DMS53 treated with DMSO at 0.1 percent for 48 hours (cell line): ENCODE data around the gene INMT.

ENCODE experiments used
- DNase-seq: peaks from one replicate; lab custom pipeline; 2025; ENCODE audit not compliant: unreplicated experiment; lab: John Stamatoyannopoulos, UW

INMT gene

DNA sequence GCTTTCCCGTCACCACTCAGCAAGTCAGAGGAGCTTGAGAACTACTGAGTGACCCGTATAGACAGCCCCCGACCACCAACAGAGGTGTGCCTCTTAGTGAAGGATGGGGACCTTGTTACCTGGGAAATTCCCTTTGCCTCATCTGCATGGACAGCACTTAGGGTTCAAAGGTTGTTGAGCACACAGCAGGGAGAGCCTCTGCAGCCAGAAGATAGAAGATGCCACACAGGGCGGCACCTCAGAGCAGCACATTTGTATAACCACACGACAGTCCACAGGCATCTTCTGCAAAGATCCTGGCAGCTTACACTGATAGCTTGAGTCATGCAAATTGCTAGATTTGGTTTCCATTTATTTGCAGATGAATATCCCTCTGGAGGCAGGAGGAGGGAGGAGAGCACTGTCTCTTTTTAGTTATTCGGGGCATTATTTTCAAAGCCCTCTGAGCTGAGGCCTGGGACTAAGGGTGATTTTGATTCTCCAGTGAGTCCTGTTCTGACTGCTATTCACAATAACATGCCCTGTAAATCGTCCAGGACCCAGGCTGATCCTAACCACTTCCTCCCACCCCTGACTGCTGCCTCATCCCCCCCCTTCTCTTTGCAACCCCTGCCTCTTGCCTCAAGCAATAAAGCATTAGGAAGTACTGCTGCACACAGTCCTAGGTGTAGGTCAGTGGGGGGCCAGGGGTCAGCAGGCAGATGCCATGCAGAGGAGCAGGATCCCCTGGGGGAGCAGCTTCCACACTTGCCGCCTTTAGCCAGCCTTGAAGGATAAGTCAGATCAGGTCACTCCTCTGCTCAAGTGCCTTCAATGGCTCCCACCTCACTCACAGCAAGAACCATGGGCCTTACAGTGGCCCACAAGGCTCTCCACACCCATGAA lies 24.6 kb upstream of the INMT start:
- DNase-seq: no peak

DNA sequence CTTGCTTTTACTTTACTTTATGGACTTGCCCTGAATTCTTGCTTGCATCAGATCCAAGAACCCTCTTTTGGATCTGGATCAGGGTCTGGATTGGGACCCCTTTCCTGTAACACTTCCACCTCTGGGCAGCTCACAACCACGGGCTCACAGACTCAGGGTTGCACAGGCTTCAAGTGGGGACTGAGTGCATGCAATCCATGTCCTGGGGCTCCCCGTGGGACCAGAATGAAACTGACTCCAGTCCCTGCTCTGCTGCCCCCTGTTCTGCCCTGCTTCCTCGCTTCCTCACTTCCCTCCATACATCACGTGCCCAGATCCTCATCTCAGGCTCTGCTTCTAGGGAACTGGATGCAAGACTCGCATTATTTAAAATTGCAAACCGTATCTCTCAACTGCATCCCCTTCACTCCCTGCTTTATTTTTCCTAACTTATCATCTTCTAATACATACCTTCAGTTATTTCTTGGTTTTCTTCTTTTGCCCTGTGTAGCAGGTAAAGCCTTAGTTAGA lies 23.3 kb upstream of the INMT start:
- DNase-seq: no peak

- DNase-seq: no peak
These were observed 22.3 kb upstream of the INMT start for GRCh38 chr7:30729642-30730041.

- no peak for DNase-seq
These were observed 21.8 kb upstream of the INMT start for GRCh38 chr7:30730097-30730496.

DNA sequence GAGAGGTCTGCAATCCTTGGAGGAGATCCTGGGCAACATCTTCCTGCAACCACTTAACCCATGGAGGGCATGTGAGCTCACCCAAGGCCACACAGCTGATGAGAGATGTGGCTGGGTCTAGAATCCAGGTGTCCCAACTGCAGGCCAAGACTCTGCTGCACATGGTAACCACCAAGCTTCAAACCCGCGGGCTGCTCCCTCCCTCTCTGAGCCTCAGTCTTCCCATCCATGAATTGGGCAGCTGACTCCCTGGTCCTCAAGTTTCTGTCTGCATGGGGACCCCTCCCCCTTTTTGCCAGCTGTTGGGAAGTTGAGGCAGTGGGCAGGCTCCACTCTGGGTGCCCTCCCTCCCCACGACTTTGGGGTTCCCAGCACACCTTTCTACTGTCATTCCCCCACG lies 20.9 kb upstream of the INMT start:
- DNase-seq: no peak

- no peak for DNase-seq
These were observed 20.4 kb upstream of the INMT start for GRCh38 chr7:30731581-30731980.

DNA sequence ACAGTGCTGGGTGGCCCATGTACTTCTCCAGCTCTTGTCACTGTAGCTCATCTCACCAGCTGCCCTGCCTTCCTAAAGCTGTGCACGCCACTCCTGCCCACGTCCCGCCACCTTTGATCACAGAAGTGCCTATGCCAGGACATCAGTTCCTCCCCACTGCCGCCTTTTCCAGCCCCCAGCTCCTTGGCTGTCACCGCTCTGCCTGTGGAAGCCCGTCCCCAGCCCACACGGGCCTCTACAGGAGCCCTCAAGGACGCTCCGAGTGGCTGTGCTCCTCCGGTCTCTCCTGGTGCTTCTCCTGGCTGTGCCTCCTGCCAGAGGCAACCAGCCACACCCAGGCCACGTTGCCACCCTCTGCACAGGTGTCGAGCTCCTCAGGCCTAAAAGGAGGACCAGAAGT lies 19.3 kb upstream of the INMT start:
- DNase-seq: no peak

DNA sequence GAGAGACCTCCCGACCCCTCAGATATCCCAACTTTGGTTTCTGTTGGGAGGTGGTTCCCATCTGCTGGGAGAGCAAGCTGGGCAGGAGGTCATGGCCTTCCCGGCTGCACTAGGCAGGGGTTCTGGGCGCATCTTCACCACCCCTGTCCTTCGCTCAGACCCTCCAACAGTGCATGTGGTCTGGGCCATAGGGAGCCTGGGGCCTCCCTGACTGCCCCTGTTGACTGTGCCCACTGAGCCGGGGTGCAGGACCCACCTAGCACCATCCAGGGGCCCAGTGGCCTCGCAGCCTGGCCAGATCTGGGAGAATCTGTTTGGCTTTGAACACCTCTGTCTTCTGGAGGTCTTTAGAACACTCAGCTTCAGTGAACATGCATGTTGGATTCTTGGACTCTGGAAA lies 18.7 kb upstream of the INMT start:
- DNase-seq: no peak

DNA sequence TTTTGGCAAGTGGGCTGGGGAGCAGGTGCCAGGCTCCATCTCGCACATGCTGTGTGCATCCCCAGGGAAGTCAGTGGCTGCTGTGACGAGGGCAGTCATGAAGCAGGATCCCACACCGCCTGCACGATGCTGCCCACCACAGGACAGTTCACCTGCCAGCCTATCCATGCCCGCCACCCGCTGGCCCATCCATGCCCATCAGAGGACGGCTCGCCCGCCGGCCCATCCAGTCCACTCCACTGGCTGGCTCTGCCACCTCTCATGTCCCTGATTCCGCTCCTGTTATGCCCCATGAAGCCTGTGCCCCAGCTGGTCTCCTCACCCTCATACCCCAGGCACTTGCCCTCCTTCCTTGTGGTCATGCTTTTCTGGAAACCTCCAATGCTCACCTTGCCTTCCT lies 18.2 kb upstream of the INMT start:
- DNase-seq: no peak

DNA sequence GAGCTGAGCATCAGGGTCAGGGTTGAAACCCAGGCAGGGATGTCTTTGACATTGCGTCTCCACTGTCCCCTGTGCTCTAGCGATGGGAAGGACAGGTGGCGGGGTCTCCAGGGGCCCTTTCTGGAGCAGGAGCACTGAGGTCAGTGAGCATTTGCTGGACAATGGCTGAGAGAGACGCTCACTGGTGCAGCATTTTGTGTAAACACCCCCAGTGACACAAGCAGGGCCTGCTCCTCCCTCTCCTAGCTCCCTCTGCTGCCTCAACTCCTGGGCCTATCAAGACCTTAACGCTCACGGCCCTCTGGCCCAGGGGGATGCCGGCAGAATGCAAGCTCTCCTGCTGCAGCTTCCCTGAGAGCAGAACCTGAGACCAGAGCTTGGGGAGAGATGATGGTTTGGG lies 17.4 kb upstream of the INMT start:
- no peak for DNase-seq

DNA sequence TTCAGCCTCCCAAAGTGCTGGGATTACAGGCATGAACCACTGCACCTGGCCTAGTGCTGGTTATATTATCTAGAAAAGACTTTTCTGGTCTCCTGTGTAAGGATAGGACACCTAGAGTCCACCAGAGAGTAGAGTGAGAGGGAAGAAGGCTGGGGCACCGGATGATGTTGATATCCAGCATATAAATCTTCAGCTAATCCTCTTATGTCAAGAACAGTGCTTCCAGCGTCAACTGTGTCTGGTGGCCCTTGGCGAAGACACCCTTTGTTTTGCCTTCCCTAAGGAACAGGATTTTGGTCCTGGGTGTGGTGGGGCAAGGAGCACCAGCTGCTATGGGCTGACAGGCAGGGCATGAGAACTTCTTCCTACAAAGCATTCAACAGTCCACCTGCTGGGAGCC lies 16.3 kb upstream of the INMT start:
- DNase-seq: no peak

DNA sequence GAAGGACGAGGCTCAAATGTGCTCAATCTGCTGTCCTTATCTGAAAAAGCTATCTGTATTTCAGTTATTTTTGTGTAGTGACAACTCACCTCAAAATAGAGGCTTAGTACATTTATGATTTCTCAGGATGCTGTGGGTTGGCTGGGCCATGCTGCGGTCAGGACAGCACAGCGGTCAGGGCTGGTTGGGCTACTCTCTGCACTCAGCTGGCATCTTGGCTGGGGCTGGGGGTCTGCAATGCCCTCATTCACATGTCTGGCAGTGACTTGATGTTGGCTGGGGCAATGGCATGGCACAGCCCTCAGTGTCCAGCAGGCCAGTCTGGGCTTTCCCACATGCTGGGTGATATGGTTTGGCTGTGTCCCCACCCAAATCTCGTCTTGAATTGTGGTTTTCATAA lies 15.6 kb upstream of the INMT start:
- DNase-seq: no peak

DNA sequence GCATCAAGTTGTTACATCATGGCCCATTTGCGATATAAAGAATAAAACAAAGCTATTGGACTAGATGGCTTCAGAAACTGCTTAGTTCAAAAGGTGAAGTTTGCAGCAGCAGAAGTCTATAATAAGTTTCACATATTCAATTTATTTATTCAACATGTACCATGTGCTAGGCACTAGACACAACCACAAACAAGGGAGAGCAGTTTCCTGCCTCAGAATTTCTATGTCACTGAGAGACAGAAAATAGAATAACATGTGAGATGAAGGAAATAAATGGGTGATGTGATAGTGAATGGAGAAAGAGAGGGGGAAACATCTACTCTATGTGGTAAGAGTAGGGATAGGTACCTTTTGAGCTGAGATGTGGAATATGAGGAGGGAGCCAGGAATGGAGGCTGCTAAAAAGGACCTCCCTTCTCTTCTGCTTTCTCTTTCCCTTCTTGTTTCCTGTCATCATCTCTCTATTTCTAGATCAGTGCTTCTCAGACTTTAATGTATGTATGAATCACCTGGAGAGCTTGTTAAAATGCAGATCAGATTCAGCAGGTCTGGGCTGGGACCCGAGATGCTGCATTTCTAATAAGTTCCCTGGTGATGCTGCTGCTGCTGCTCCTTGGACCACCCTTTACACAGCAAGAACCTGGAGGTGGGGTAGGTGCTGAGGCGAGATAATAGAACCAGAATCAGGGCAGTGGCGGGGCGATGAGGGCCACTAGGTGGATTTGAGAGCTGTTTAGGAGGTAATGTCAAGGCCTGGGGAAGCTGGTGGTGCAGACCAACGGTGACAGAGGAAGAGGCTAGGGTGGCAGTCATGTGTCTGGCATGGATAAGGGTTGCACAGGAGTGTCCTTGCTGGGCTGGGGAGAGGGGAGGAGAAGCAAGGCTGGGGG lies 13.7 kb upstream of the INMT start:
- DNase-seq: no peak

GRCh38 chr7:30739691-30740090 lies 12.2 kb upstream of the INMT start:
- DNase-seq: no peak

- peak; percentile 72 for DNase-seq
These were observed 11.3 kb upstream of the INMT start for GRCh38 chr7:30740417-30741181.

GRCh38 chr7:30741289-30741688 lies 10.6 kb upstream of the INMT start:
- no peak for DNase-seq

- no peak for DNase-seq
These were observed 8.4 kb upstream of the INMT start for GRCh38 chr7:30743371-30744074.

GRCh38 chr7:30744075-30744417 lies 7.9 kb upstream of the INMT start:
- no peak for DNase-seq

DNA sequence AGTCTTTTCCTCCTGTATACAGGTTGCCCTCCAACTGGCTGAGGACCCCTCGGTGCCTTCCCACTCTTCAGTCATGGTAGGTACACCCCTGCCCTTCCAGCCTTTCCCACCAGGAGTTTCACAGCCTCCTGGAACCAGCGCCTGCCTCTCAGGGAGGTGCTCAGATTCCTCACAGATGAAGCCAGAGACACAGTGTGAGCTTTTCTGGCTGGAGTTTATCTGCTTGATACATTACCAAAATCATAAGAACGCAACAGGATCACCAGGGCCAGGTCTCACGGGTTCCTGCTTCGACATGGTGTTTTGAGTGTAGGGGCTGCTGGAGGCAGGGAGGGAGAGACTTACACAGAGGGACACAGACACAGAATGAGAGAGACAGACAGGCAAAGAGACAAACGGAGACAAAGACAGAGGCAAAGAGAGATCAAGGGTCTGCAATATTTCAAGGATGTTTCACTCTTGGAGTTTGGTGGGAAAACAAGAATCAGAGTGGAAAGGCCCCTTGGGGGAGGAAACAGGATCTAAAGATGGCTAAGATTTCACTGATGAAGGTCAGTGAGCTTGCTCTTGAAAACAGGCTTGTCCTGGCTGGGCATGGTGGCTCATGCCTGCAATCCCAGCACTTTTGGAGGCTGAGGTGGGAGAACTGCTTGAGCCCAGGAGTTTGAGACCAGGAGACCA lies 6.5 kb upstream of the INMT start:
- DNase-seq: no peak

DNA sequence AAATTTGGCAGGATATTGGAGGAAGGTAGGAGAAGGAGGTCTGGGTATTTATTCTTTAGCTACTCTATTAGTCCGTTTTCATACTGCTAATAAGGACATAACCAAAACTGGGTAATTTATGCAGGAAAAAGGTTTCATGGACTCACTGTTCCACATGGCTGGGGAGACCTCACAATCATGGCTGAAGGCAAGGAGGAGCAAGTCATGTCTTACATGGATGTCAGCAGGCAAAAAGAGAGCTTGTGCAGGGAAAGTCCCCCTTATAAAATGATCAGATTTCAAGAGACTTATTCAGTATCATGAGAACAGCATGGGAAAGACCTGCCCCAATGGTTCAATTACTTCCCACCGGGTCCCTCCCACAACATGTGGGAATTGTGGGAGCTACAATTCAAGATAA lies 1.9 kb upstream of the INMT start:
- no peak for DNase-seq
